HG03558 (cell line): ENCODE results near the gene HNRNPA1L2.
"Not testable (repeated sequence)": the region's sequence is repeated elsewhere in the genome, so short reads cannot be mapped to it uniquely, and the experiment has no call there.

Source experiments
- ATAC-seq: cut with Tn5 transposase; IDR thresholded peaks from one replicate; pipeline ENCODE4 v1.9.1; 2021; ENCODE audit warnings: moderate number of reproducible peaks; ENCODE audit not compliant: unreplicated experiment; ENCODE audit errors: extremely low read depth

Gene HNRNPA1L2

GRCh38 chr13:52638666-52639328 lies 3.4 kb upstream of the HNRNPA1L2 start:
- no peak for ATAC-seq

DNA sequence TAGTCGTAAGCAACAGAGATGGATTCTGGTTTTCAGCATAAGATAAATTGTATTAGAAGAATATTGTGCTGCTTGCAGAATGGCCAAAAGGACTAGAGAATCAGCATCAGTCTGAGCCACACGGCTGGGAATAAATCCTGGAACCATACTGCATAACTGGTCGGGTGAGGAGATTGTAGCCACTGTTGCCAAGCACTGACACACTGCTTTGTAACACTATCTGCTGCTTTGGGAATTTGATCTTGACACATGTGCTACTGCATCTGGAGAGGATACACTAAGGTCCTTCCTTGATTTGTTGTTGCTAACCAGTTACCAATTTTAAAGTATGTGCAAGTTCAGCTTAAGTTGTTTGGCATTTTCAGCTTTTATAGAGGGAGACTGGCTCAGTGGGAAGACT lies 1.9 kb downstream of the HNRNPA1L2 start:
- no peak for ATAC-seq

DNA sequence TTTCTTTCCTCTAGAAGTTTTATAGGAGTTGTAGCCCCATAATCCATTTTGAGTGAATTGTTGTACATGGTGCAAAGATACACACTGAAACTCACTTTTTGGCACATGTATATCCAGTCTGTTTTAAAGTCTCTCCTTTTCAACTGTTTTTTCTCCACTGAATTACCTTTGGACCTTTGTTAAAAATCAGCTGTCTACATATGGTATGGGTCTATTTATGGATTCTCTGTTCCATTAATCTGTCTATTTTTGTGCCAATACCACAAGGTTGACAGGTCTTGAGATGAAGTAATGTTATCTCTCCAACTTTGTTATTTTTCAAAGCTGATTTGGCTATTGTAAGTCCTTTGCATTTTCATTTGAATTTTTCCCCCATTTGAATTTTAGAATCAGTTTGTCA lies 4.7 kb downstream of the HNRNPA1L2 start:
- no peak for ATAC-seq

DNA sequence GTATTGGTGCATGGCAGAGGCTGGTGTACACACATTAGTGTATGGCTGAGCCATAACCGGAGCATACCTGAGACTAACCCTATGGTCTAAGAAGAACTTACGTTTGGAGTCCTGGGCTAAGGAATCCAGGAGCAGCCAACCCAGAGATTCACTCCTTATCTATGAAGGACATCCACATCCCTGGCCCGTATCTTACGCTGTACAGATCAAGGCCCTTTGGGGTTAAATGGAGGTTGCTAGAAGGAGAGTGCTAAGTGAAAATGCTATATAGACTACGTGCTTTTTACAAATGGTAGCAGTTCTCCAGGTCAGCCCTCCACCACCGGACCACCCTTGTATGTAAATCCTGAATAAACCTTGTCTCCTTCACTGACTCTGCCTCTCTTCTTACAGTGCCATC lies 8.5 kb downstream of the HNRNPA1L2 start:
- no peak for ATAC-seq

DNA sequence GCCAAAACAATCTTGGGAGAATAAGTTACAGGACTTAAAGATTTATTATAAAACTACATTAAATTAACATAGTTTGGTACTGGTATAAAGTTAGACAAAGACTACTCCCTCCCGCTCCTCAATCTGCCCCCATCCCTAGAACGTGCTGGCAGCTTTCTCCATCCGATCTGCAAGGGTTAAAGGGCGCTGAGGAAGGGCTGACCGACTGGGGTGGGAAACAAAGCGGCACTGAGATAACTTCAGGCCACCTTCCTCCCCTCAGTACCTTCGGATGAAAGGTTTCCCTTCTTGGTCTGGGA lies 9.6 kb downstream of the HNRNPA1L2 start:
- no peak for ATAC-seq

GRCh38 chr13:52652196-52652979 lies 10.2 kb downstream of the HNRNPA1L2 start, which contains the start of gene SUGT1:
Gene SUGT1 (plus strand): TSS chr13:52652836. CDS start chr13:52652921, 85 bp downstream.
- ATAC-seq, result peak; percentile 92

- ATAC-seq, result peak; percentile 4
Measured at GRCh38 chr13:52652980-52653303, 10.7 kb downstream of the HNRNPA1L2 start.

DNA sequence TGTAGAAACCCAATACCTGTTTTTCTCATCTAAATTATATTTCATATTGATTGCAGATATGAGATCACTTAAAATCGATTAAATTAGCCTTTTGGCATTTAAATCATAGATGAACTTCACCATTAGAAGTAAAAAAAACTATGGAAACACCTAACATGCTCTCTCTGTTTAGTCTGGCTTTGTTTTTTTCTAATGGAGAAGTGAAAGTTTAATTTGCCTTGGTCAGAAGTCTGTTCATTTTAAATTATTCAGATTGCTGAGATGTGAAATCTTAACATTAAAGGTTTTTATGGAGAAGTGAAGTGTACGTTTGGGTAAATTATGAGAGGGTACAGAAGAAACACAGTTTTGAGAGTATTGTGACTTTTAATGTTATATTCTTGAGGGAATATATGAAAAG lies 17.1 kb downstream of the HNRNPA1L2 start:
- ATAC-seq, result no peak

DNA sequence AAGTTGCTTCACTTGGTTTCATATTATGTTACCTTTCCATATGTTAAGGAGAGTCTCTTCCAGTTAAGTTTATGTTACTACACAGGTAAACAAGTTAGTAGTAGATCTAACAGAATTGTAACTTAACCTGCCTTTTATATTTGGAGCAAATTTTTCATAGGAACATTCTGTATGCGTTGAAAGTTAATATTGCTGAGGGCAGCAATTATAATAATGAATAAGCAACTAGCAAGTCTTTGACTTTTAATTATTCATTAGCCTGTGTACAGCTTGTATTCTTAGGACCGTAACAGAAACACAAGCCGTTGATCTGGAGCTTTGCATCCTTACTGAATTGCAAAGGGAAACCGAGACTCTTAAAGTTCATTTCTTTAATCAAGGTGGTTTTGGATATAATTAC lies 22.0 kb downstream of the HNRNPA1L2 start:
- no peak for ATAC-seq

GRCh38 chr13:52665325-52665724 lies 23.1 kb downstream of the HNRNPA1L2 start:
- ATAC-seq, result no peak

DNA sequence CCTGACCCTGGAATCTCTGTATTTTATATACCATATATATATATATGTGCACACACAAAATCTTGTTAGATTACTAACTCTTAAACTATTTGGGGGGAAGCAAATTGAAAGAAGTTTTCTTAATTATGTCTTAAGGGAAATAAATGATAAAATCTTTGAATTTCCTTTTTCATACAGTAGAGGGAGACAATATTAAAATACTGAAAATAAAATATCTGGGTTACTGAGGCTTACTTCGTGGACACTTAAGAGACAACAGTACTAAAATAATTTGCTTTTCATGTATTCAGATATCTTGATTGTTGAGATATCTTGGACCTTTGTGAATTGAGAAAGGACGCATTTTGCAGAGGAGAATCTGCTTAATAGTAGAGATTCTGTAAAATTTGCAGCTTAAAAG lies 27.4 kb downstream of the HNRNPA1L2 start:
- ATAC-seq, result no peak

- no peak for ATAC-seq
Measured at GRCh38 chr13:52670726-52671125, 28.5 kb downstream of the HNRNPA1L2 start.

GRCh38 chr13:52673465-52673864 lies 31.2 kb downstream of the HNRNPA1L2 start:
- no peak for ATAC-seq

- no peak for ATAC-seq
Measured at GRCh38 chr13:52677823-52678222, 35.6 kb downstream of the HNRNPA1L2 start.

- ATAC-seq, result not testable (repeated sequence)
Measured at GRCh38 chr13:52685806-52686205, 43.6 kb downstream of the HNRNPA1L2 start.

GRCh38 chr13:52686376-52686775 lies 44.1 kb downstream of the HNRNPA1L2 start:
- no peak for ATAC-seq
